Measurements from ENCODE around the gene PPP4R2.

DNA sequence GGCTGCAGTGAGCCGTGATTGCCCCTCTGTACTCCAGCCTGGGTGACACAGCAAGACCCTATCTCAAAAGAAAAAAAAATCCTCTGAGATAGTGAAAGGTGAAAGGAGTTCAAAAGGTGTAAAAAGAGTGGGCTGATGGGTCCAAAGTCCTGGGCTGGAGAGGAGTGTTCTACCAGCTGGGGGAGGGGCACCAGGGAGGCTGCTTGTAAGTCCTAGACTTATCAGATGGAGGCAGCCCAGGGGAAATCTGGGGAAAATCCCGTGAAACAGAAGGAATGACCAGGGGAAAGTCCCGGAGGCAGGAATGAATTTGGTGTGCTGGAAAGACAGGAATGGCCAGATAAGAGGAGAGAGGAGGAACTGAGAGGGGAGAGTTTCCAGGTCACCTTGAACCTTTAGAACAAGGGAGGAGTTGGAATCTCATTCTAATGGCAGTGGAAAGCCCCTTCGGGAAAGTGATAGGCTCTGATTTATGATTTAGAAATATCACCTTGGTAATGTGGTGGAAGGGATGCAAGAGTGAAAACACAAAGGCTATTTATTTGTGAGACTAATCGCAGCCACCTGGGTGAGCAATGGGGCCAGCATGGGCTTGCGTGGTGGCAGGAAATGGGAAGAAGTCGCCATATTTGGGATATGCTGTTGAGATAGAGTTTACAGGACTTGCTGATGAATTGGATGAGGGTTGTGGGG lies 23.4 kb upstream of the PPP4R2 start:
- TF ChIP-seq, protein P1, sequence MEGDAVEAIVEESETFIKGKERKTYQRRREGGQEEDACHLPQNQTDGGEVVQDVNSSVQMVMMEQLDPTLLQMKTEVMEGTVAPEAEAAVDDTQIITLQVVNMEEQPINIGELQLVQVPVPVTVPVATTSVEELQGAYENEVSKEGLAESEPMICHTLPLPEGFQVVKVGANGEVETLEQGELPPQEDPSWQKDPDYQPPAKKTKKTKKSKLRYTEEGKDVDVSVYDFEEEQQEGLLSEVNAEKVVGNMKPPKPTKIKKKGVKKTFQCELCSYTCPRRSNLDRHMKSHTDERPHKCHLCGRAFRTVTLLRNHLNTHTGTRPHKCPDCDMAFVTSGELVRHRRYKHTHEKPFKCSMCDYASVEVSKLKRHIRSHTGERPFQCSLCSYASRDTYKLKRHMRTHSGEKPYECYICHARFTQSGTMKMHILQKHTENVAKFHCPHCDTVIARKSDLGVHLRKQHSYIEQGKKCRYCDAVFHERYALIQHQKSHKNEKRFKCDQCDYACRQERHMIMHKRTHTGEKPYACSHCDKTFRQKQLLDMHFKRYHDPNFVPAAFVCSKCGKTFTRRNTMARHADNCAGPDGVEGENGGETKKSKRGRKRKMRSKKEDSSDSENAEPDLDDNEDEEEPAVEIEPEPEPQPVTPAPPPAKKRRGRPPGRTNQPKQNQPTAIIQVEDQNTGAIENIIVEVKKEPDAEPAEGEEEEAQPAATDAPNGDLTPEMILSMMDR (IDR thresholded peaks at IDR 0.05 in 8 of 11, conservative IDR thresholded peaks at IDR 0.05 in 3 of 11): no peak
- TF ChIP-seq POLR2A (IDR thresholded peaks at IDR 0.05): no peak
